ENCODE data around the gene NPW. TPM values are rescaled to one million over a fixed set of nuclear protein-coding genes. Genes with fewer than 3 reads are reported as not detected.

NPW gene
- total RNA-seq (2011; cell fraction: chromatin; rRNA removed; ENCODE audit: low replicate concordance), result 1.9 TPM in 1 of 2 replicates, not detected in the other
- 7.1 and 10.2 TPM in 2 replicates for total RNA-seq (2011; cell fraction: nucleolus; rRNA removed)
- 1.8 and 2.1 TPM in 2 replicates for total RNA-seq (2011; cell fraction: nucleoplasm; rRNA removed)
- total RNA-seq (2014; rRNA removed), result 2.6 and 4.2 TPM in 2 replicates
- total RNA-seq (2014; rRNA removed; fragmentation: Illumina TruSeq; extraction: Trizol), result not detected in 2 replicates
- total RNA-seq (2015; rRNA removed; fragmentation: Illumina TruSeq; extraction: Trizol), result 0.14 and 0.23 TPM in 2 replicates
- 3.1 and 4.6 TPM in 2 replicates for total RNA-seq (2021)
- 0.31 and 0.32 TPM in 2 replicates for polyA plus RNA-seq (2011; rRNA removed)
- 0.90 and 6.1 TPM in 2 replicates for polyA plus RNA-seq (2011; cell fraction: cytosol; rRNA removed)
- 0.66 and 1.5 TPM in 2 replicates for polyA plus RNA-seq (2011; cell fraction: nucleus; rRNA removed)
- polyA plus RNA-seq (2012), result 1.6 and 1.8 TPM in 2 replicates
- not detected in 2 replicates for polyA plus RNA-seq (2014; fragmentation: Illumina TruSeq; extraction: Trizol)
- not detected for polyA plus RNA-seq (2014; fragmentation: Nextera tagmentation; extraction: Ambion mirVana)
- polyA plus RNA-seq (2014; rRNA removed), result 0.85 and 4.0 TPM in 2 replicates
- not detected in 2 replicates for polyA minus RNA-seq (2011; rRNA and poly(A)+ RNA removed)
- 1.4 and 2.0 TPM in 2 replicates for polyA minus RNA-seq (2011; cell fraction: cytosol; rRNA and poly(A)+ RNA removed)
- polyA minus RNA-seq (2011; cell fraction: nucleus; rRNA and poly(A)+ RNA removed), result 0.67 and 1.3 TPM in 2 replicates
- percentile 43 among the genes with signal in this experiment for Bru-seq, nascent RNA
- percentile 31 among the genes with signal in this experiment for BruChase-seq, experiment 1, labeled RNA remaining after a 2-hour chase
- BruChase-seq, experiment 2, labeled RNA remaining after a 6-hour chase, result percentile 36 among the genes with signal in this experiment
- long read RNA-seq, experiment 1, transcript NPW-202 (2 exons, 991 nt), result major isoform, 5 of 6 reads
- long read RNA-seq, experiment 1, partial matches to known transcripts, result 0 of 6 reads
- long read RNA-seq, experiment 1, other reads (novel, unspliced or antisense), result 1 of 6 reads
- long read RNA-seq, experiment 2, transcript NPW-202 (2 exons, 991 nt), result major isoform, 9 of 9 reads
- long read RNA-seq, experiment 2, partial matches to known transcripts, result 0 of 9 reads
- long read RNA-seq, experiment 2, other reads (novel, unspliced or antisense), result 0 of 9 reads
- long read RNA-seq, experiment 3, transcript NPW-202 (2 exons, 991 nt), result major isoform, 5 of 8 reads
- long read RNA-seq, experiment 3, partial matches to known transcripts, result 0 of 8 reads
- long read RNA-seq, experiment 3, other reads (novel, unspliced or antisense), result 3 of 8 reads

GRCh38 chr16:2019518-2019920 is at the start of gene NPW:
TSS of gene NPW (plus strand) at chr16:2019785.
- FAIRE-seq (no peak), DNase-seq (ENCODE audit: extremely low read depth in 1 of 4, low spot score in 3 of 4) (peak; percentile 41 to 64 (median 55)), ATAC-seq (no peak)
- no peak within 1 kb of the TSS for H3K4me2 ChIP-seq (ENCODE audit: insufficient read depth, low read length)
- no peaks in the 10 kb centered on the region for H3K9me1 ChIP-seq (ENCODE audit: control insufficient read depth, insufficient read depth, low read length)
- BruUV-seq (replicated peaks), result no TSS peak
- in situ Hi-C loops (cut with MboI), result no loop called here
- peak within 1 kb of the TSS in 1 of 2 experiments; percentile 77; a peak in 2 of 4 replicates for H3K9ac ChIP-seq (ENCODE audit: insufficient read depth in 1 of 2, low read depth in 2 of 2, low read length in 2 of 2)
- peak within 1 kb of the TSS; percentile 11 for H3K4me3 ChIP-seq
- no peaks in the 10 kb centered on the region for H3K9me3 ChIP-seq (replicated peaks; ENCODE audit: control insufficient read depth, insufficient read depth, low read depth, low read length)
- ChIA-PET POLR2A (interaction anchor here (0.6 to 1.3 kb wide), 4 partner anchors 16 to 134 kb away, joined by 3 to 4 read pairs (median 4); no protein-coding TSS in a partner anchor), CTCF (ENCODE audit: low intra/inter-chr PET ratio) (no interaction called here)
- no peaks in the 10 kb centered on the region for H3K27me3 ChIP-seq (ENCODE audit: control insufficient read depth in 2 of 2, insufficient read depth in 2 of 2, low read length in 2 of 2)
- no peaks in the 10 kb centered on the region for H4K20me1 ChIP-seq (replicated peaks; ENCODE audit: control insufficient read depth, insufficient read depth, low read length)
- peak within 1 kb of the TSS; percentile 62; the same call in 1 of the 2 replicates for H2AFZ ChIP-seq (ENCODE audit: low read depth, low read length)
- WGBS (ENCODE audit: insufficient coverage, low coverage, missing lambda C conversion rate), result 41% methylated on average over 12 of the region's 33 CpGs
- H3K27ac ChIP-seq (ENCODE audit: extremely low read depth, low read depth, low read length), result no peak within 1 kb of the TSS
- no peaks in the 10 kb centered on the region for H3K79me2 ChIP-seq (ENCODE audit: control insufficient read depth, insufficient read depth, low read length)
- intact Hi-C loops (cut with micrococcal nuclease), result no loop called here
- H3K36me3 ChIP-seq (ENCODE audit: control insufficient read depth, insufficient read depth, low read length), result no peaks in the 10 kb centered on the region
- peaks cover 16 to 61% of the 10 kb centered on the region in 2 experiments; a peak in 4 of 5 replicates for H3K4me1 ChIP-seq (replicated peaks in 1 of 2; ENCODE audit: control insufficient read depth in 2 of 2, insufficient read depth in 2 of 2, low read length in 2 of 2)
- TF ChIP-seq POLR2G (IDR thresholded peaks at IDR 0.05; ENCODE audit: low read depth, low read length) (0 out of 2 replicates have a peak, but pooled peaks have one; percentile 4), ILK (tag; IDR thresholded peaks at IDR 0.05; ENCODE audit: borderline replicate concordance, low read depth) (no peak), EGR1 (conservative IDR thresholded peaks at IDR 0.05) (peak; percentile 77)

Data from K562 (cell line).